IMR-90 (cell line): ENCODE data around the gene SOX6. TPM values are rescaled to one million over a fixed set of nuclear protein-coding genes. Genes with fewer than 3 reads are reported as not detected.

Experiments
- ATAC-seq: fragments of 200-7000 bp; cut with Tn5 transposase; 2 replicates; pipeline ENCODE4 v1.9.1; 2020; ENCODE audit warnings: low read depth, mild to moderate bottlenecking, moderate library complexity
- BruUV-seq: library from RNA; stranded (reverse); fragments of 400-500 nt; replicated peaks from 2 replicates; lab custom pipeline; 2021; lab: Mats Ljungman, UMichigan
- CTCF ChIA-PET: fragments of 300-600 bp; formaldehyde crosslinking; extraction: SDS; loops from one replicate; lab custom pipeline; 2021; ENCODE audit warnings: antibody characterized with exemption; lab: Yijun Ruan, JAX
- POLR2A ChIA-PET: fragments of 300-600 bp; sonication (Branson Sonifier 250); formaldehyde crosslinking; loops from one replicate; lab custom pipeline; 2022; ENCODE audit warnings: antibody characterized with exemption; ENCODE audit not compliant: unreplicated experiment; lab: Charles Lee
- DNase-seq: peaks from one replicate; pipeline ENCODE4 v3.0.0; 2013
- H2AFZ ChIP-seq: replicated peaks from 2 replicates; pipeline ENCODE3; 2013; ENCODE audit warnings: low read length, mild to moderate bottlenecking; ENCODE audit not compliant: poor library complexity
- H2AK5ac ChIP-seq: 2 replicates; pipeline ENCODE4 v1.6.1; 2013; ENCODE audit warnings: low read depth, low read length, inconsistent platforms
- H2AK9ac ChIP-seq: replicated peaks from 2 replicates; pipeline ENCODE3; 2013; ENCODE audit warnings: mild to moderate bottlenecking, low read depth, low read length, moderate library complexity; ENCODE audit not compliant: poor library complexity
- H2BK120ac ChIP-seq: 2 replicates; pipeline ENCODE4 v1.6.1; 2013; ENCODE audit warnings: low read depth, low read length, inconsistent platforms
- H2BK15ac ChIP-seq: 3 replicates; pipeline ENCODE4 v1.6.1; 2013; ENCODE audit warnings: low read depth, low read length, inconsistent platforms
- H2BK20ac ChIP-seq: 2 replicates; pipeline ENCODE4 v1.6.1; 2013; ENCODE audit warnings: low read depth, mild to moderate bottlenecking, inconsistent platforms, low read length, moderate library complexity
- H2BK5ac ChIP-seq: 2 replicates; pipeline ENCODE4 v1.6.1; 2013; ENCODE audit warnings: mild to moderate bottlenecking, low read depth, low read length, inconsistent platforms; ENCODE audit not compliant: poor library complexity, severe bottlenecking
- H3K14ac ChIP-seq: replicated peaks from 2 replicates; pipeline ENCODE4 v1.6.1; 2013; ENCODE audit warnings: low read depth, low read length, inconsistent platforms
- H3K18ac ChIP-seq: 2 replicates; pipeline ENCODE4 v1.6.1; 2013; ENCODE audit warnings: low read depth, low read length, control low read depth
- H3K23ac ChIP-seq: 2 replicates; pipeline ENCODE4 v1.6.1; 2013; ENCODE audit warnings: low read depth, low read length, inconsistent platforms
- H3K27ac ChIP-seq: 2 replicates; pipeline ENCODE4 v1.5.1; 2013; ENCODE audit warnings: mild to moderate bottlenecking, control low read depth, low read length; ENCODE audit not compliant: insufficient read depth
- H3K27me3 ChIP-seq: 2 replicates; pipeline ENCODE4 v1.6.1; 2013; ENCODE audit warnings: low read length; ENCODE audit not compliant: control insufficient read depth, insufficient read depth
- H3K36me3 ChIP-seq: 2 replicates; pipeline ENCODE4 v1.6.1; 2013; ENCODE audit warnings: low read length, mixed read lengths; ENCODE audit not compliant: control insufficient read depth, insufficient read depth
- H3K4ac ChIP-seq: 2 replicates; pipeline ENCODE4 v1.6.1; 2013; ENCODE audit warnings: low read depth, low read length, inconsistent platforms
- H3K4me1 ChIP-seq: 2 replicates; pipeline ENCODE4 v1.6.1; 2013; ENCODE audit warnings: low read length, mixed read lengths; ENCODE audit not compliant: control insufficient read depth, insufficient read depth
- H3K4me2 ChIP-seq: 2 replicates; pipeline ENCODE4 v1.6.1; 2013; ENCODE audit warnings: low read depth, mild to moderate bottlenecking, control low read depth, low read length, moderate library complexity
- H3K4me3 ChIP-seq: 2 replicates; pipeline ENCODE4 v1.5.1; 2013; ENCODE audit warnings: low read depth, mild to moderate bottlenecking, control low read depth, low read length, moderate library complexity; ENCODE audit not compliant: insufficient read depth
- H3K56ac ChIP-seq: 2 replicates; pipeline ENCODE4 v1.6.1; 2013; ENCODE audit warnings: low read length, inconsistent platforms; ENCODE audit not compliant: insufficient read depth; ENCODE audit errors: extremely low read depth
- H3K79me1 ChIP-seq, 2 experiments: 2 replicates each; pipeline ENCODE4 v1.6.1; 2013; ENCODE audit warnings: low read length in 2 of 2, inconsistent platforms in 1 of 2, low read depth in 1 of 2
- H3K9ac ChIP-seq: 2 replicates; pipeline ENCODE4 v1.6.1; 2013; ENCODE audit warnings: low read depth, low read length, control low read depth
- H3K9me1 ChIP-seq: 2 replicates; pipeline ENCODE4 v1.6.1; 2013; ENCODE audit warnings: low read length, inconsistent platforms; ENCODE audit not compliant: insufficient read depth
- H3K9me3 ChIP-seq: 2 replicates; pipeline ENCODE4 v1.6.1; 2013; ENCODE audit warnings: low read length; ENCODE audit not compliant: control insufficient read depth, insufficient read depth
- H4K20me1 ChIP-seq: 2 replicates; pipeline ENCODE4 v1.6.1; 2013; ENCODE audit warnings: low read length, inconsistent platforms; ENCODE audit not compliant: insufficient read depth
- H4K5ac ChIP-seq: 2 replicates; pipeline ENCODE4 v1.6.1; 2013; ENCODE audit warnings: mild to moderate bottlenecking, low read depth, low read length, control low read depth
- H4K8ac ChIP-seq, 2 experiments: 2 replicates each; pipeline ENCODE4 v1.6.1; 2013; ENCODE audit warnings: low read depth in 2 of 2, low read length in 2 of 2, control low read depth in 1 of 2, inconsistent platforms in 1 of 2
- H4K91ac ChIP-seq: 2 replicates; pipeline ENCODE4 v1.6.1; 2013; ENCODE audit warnings: low read depth, low read length, inconsistent platforms; ENCODE audit not compliant: insufficient read depth
- BHLHE40 ChIP-seq: fragments of 150-350 bp; IDR thresholded peaks from 2 replicates; pipeline ENCODE4 v1.6.1; 2016; ENCODE audit warnings: mild to moderate bottlenecking, low read depth, low read length
- CEBPB ChIP-seq: IDR thresholded peaks from 2 replicates; pipeline ENCODE4 v1.6.1; 2012; ENCODE audit warnings: low read depth, low read length, improper control_type of control experiment
- CHD1 ChIP-seq: IDR thresholded peaks from 2 replicates; pipeline ENCODE4 v1.6.1; 2012; ENCODE audit warnings: low read depth, low read length, improper control_type of control experiment
- CTCF ChIP-seq: conservative IDR thresholded peaks from 2 replicates; pipeline ENCODE4 v1.5.1; 2012; ENCODE audit warnings: mild to moderate bottlenecking, low read depth, low read length, improper control_type of control experiment
- ELK1 ChIP-seq: fragments of 150-350 bp; IDR thresholded peaks from 2 replicates; pipeline ENCODE4 v1.6.1; 2016; ENCODE audit warnings: low read depth, mild to moderate bottlenecking, low read length, moderate library complexity, borderline replicate concordance
- FOS ChIP-seq: fragments of 150-350 bp; IDR thresholded peaks from 2 replicates; pipeline ENCODE4 v1.6.1; 2016; ENCODE audit warnings: low read depth, low read length
- MAFK ChIP-seq: IDR thresholded peaks from 2 replicates; pipeline ENCODE4 v1.6.1; 2012; ENCODE audit warnings: low read depth, low read length, improper control_type of control experiment
- MAZ ChIP-seq: IDR thresholded peaks from 2 replicates; pipeline ENCODE4 v1.6.1; 2012; ENCODE audit warnings: low read depth, mild to moderate bottlenecking, low read length, improper control_type of control experiment, moderate library complexity, borderline replicate concordance
- MXI1 ChIP-seq: IDR thresholded peaks from 2 replicates; pipeline ENCODE4 v1.6.1; 2012; ENCODE audit warnings: low read depth, mild to moderate bottlenecking, low read length, moderate library complexity, borderline replicate concordance
- NFE2L2 ChIP-seq: fragments of 150-350 bp; IDR thresholded peaks from 2 replicates; pipeline ENCODE4 v1.6.1; 2016; ENCODE audit warnings: low read depth, mild to moderate bottlenecking, low read length
- POLR2A ChIP-seq: IDR thresholded peaks from 2 replicates; pipeline ENCODE4 v1.6.1; 2012; ENCODE audit warnings: mild to moderate bottlenecking, low read depth, low read length
- RAD21 ChIP-seq: IDR thresholded peaks from 2 replicates; pipeline ENCODE4 v1.6.1; 2012; ENCODE audit warnings: low read length, improper control_type of control experiment
- RCOR1 ChIP-seq: IDR thresholded peaks from 2 replicates; pipeline ENCODE4 v1.6.1; 2012; ENCODE audit warnings: mild to moderate bottlenecking, low read length, improper control_type of control experiment; ENCODE audit not compliant: insufficient replicate concordance
- RFX5 ChIP-seq: IDR thresholded peaks from 2 replicates; pipeline ENCODE4 v1.8.0; 2012; ENCODE audit warnings: low read depth, mild to moderate bottlenecking, low read length, moderate library complexity
- SMC3 ChIP-seq: fragments of 150-350 bp; IDR thresholded peaks from 2 replicates; pipeline ENCODE4 v1.6.1; 2016; ENCODE audit warnings: low read depth, mild to moderate bottlenecking, antibody characterized with exemption, low read length, moderate library complexity
- USF2 ChIP-seq: fragments of 150-350 bp; IDR thresholded peaks from 2 replicates; pipeline ENCODE4 v1.6.1; 2017; ENCODE audit warnings: mild to moderate bottlenecking, antibody characterized with exemption, low read length, low read depth
- WGBS, 2 experiments: methylation state at CpG; one replicate each; pipeline versions ENCODE4 v1.1.5 to v1.1.7; 2013; ENCODE audit warnings: missing lambda C conversion rate in 2 of 2; ENCODE audit not compliant: insufficient read length in 1 of 2; ENCODE audit errors: extremely low coverage in 2 of 2; 5-methylcytosine and 5-hydroxymethylcytosine counted together
- dilution Hi-C: fragments of 300-500 bp; cut with HindIII; formaldehyde crosslinking; loops from one replicate; pipeline ENCODE4 v1.14.3; 2018; ENCODE audit warnings: low sequenced_read_pairs; ENCODE audit not compliant: unreplicated experiment
- in situ Hi-C: fragments of 300-500 bp; cut with MboI; formaldehyde crosslinking; loops from 3 replicates; pipeline ENCODE4 v1.14.3; 2019; ENCODE audit warnings: low sequenced_read_pairs, inconsistent platforms, mixed read lengths
- intact Hi-C: fragments of 100-400 bp; cut with micrococcal nuclease; formaldehyde crosslinking; loops from 2 replicates; pipeline ENCODE4 v1.10.0; 2022
- polyA plus RNA-seq, 3 experiments: library from polyadenylated mRNA; depleted of rRNA; stranded (reverse); fragments of >200 nt; gene quantifications; 2 replicates each; pipeline ENCODE4 v1.2.3, GENCODE V29; 2012; ENCODE audit warnings: low replicate concordance in 1 of 3
- total RNA-seq: library from RNA; depleted of rRNA; stranded (reverse); fragments of >200 nt; gene quantifications from 2 replicates; pipeline ENCODE4 v1.2.3, GENCODE V29; 2012

SOX6 gene
- total and polyA plus RNA-seq, 2 of the 4 experiments (the other 2 are of a cell fraction) = 1.7 to 7.7 TPM

GRCh38 chr11:15955595-15955994 is 400.8 kb downstream of the SOX6 start:
- POLR2A ChIA-PET = no interaction called here
- CTCF ChIA-PET = no interaction called here
- WGBS, 2 experiments = 60% methylated on average over 1 of the region's 2 CpGs; no CpG with 5 or more reads in 1 of the 2 experiments
- Histone ChIP-seq H4K20me1 (no peaks in the 10 kb centered on the region), H3K4me1 (peaks cover 4% of the 10 kb centered on the region; the same call in 1 of the 2 replicates), H3K56ac (no peak overlapping the region), H3K27ac (no peak overlapping the region), H3K9me3 (no peaks in the 10 kb centered on the region), H3K4me3 (no peak overlapping the region), H4K91ac (no peak overlapping the region; the same call in 1 of the 2 replicates), H3K4me2 (no peak overlapping the region; the same call in 1 of the 2 replicates), H2BK20ac (peak overlapping the region; percentile 73), H2BK5ac (no peak overlapping the region), H3K9ac (no peak overlapping the region), H4K8ac (peak overlapping the region in 1 of 2 experiments; percentile 42; a peak in 1 of 4 replicates), H2BK15ac (peak overlapping the region; percentile 62; the same call in 1 of the 3 replicates), H4K5ac (no peak overlapping the region), H3K27me3 (no peaks in the 10 kb centered on the region), H3K4ac (peak overlapping the region; percentile 58; the same call in 1 of the 2 replicates), H3K23ac (no peak overlapping the region), H2AK9ac (no peak overlapping the region), H2AFZ (no peak overlapping the region), H3K36me3 (no peaks in the 10 kb centered on the region), H2AK5ac (no peak overlapping the region), H3K14ac (no peak overlapping the region), H3K9me1 (no peaks in the 10 kb centered on the region), H3K18ac (0 out of 2 replicates have a peak overlapping the region, but pooled peaks have one; percentile 24), H2BK120ac (peak overlapping the region; percentile 66; the same call in 1 of the 2 replicates), H3K79me1 (no peaks in the 10 kb centered on the region)
- TF ChIP-seq MXI1 (no peak), USF2 (no peak), SMC3 (no peak), CEBPB (no peak), CTCF (no peak), CHD1 (no peak), RCOR1 (no peak), RAD21 (no peak), ELK1 (no peak), MAFK (no peak), MAZ (no peak), BHLHE40 (no peak), FOS (no peak), RFX5 (no peak), NFE2L2 (no peak), POLR2A (no peak)
- DNase-seq (peak; percentile 22), ATAC-seq (peak; percentile 53)
- BruUV-seq = no TSS peak
- in situ Hi-C loops (no loop called here), intact Hi-C loops (no loop called here), dilution Hi-C loops (no loop called here)
